Heart left ventricle (tissue), 13 donors: Measurements from ENCODE around the gene CETN3.

Experiments used
- CTCF ChIP-seq, 12 donors: fragments of 200-600 bp; sonication (generic) in 4 of 12; IDR thresholded peaks; one replicate each; pipeline versions ENCODE4 v1.5.0 to v1.8.0; 2018 to 2022; ENCODE audit warnings: antibody characterized with exemption in 12 of 12, mild to moderate bottlenecking in 5 of 12
- POLR2A ChIP-seq, 2 donors: fragments of 450-650 bp; IDR thresholded peaks; one replicate each; pipeline ENCODE4 v1.6.1; 2017; ENCODE audit warnings: antibody characterized with exemption in 2 of 2, mild to moderate bottlenecking in 2 of 2, moderate library complexity in 2 of 2
- donor health status: ischemic (EF 13 %, LVEDD 7.1; RV severe dilation, severe dysfunction).
- donor health status: DM: no; HTN: yes; CAD: no.
- donor health status: DM: no; HTN: no; CAD: no.
- donor health status: ischemic (EF 25% LVEDD 6.9; RV normal size, moderate dysfunction).
- donor health status: ischemic (EF 25% LVEDD 5.7; RV mildly dilated, moderate dysfunction).
- donor health status: ischemic (EF 35%, LVEDD 5.7; RV mildly dilated, moderate dysfunction).
- donor health status: nonischemic (EF 11% LVEDD 7.7; RV severe dilation, severe dysfunction).
- donor health status: DM: yes; HTN: yes; CAD: no.
- donor health status: PGD.
- donor health status: ischemic (EF 29% LVEDD 5.4; RV normal size, mild dysfunction).
- donor health status: nonischemic (EF 23%, LVEDD 6.1; RV moderate dilation, normal function).

GRCh38 chr5:90440644-90441043, 31.1 kb upstream of the CETN3 start:
- TF ChIP-seq CTCF (IDR thresholded peaks at IDR 0.05) (no peak), POLR2A (IDR thresholded peaks at IDR 0.05) (no peak)
